NCI-H446 treated with DMSO at 0.1 percent for 48 hours (cell line): ENCODE results near the gene CSRP1.
"Not testable (repeated sequence)": the region's sequence is repeated elsewhere in the genome, so short reads cannot be mapped to it uniquely, and the experiment has no call there.

Source experiments
- DNase-seq: peaks from one replicate; lab custom pipeline; 2025; lab: John Stamatoyannopoulos, UW

Gene CSRP1

DNA sequence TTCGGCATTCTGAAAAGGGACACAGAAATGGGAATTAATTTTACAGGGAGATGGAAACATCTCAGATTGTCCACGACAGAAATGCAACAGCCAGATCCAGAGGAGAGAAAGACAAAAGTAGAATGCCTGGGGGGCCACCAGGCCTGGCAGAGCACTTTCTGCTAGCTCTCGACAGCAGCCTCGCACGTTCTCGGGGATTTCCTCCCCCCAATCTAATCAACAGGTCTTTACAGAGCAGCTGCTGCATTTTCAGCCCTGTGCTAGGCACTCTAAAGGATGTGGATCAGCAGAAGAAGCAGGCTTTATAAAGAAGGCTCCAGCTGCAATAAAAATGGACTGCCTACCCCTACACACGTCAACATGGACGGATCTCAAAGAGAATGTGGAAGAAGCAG is 10.6 kb downstream of the CSRP1 start:
- no peak for DNase-seq

DNA sequence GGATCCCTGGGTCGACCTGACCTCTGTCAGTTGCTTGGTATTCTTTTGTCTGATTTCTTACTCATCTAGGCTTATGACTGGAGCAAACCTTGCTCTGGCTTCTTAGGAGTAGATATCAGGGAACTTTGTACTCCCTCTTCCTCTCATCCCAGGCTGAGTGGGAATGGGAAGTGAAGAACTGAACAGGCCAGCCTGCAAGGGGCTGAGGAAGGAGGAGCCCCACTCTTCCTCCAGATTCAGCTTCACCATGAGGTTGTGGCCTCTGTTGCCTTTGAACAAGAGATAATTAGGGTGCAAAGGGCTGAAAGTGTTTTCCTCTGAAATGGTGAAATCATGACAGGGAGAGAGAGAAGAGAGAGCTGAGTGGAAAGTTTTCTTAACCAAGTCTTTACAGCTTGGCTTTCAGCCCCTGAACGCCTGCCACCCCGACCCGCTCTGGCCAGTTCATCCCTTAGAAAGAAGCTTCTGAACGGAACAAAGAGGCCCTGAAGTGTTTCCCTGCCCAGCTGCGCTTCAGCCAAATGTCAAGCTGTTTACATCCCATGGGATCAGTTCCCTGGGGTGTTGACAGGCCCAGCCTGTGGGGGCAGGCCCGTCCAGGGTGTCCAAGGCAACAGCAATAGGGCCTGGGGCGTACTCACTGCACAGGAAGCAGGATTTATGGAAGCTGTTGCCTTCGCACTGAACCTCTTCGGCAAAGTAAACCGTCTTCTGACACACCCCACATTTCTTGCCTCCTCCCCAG is 11.2 kb downstream of the CSRP1 start:
- DNase-seq = no peak

DNA sequence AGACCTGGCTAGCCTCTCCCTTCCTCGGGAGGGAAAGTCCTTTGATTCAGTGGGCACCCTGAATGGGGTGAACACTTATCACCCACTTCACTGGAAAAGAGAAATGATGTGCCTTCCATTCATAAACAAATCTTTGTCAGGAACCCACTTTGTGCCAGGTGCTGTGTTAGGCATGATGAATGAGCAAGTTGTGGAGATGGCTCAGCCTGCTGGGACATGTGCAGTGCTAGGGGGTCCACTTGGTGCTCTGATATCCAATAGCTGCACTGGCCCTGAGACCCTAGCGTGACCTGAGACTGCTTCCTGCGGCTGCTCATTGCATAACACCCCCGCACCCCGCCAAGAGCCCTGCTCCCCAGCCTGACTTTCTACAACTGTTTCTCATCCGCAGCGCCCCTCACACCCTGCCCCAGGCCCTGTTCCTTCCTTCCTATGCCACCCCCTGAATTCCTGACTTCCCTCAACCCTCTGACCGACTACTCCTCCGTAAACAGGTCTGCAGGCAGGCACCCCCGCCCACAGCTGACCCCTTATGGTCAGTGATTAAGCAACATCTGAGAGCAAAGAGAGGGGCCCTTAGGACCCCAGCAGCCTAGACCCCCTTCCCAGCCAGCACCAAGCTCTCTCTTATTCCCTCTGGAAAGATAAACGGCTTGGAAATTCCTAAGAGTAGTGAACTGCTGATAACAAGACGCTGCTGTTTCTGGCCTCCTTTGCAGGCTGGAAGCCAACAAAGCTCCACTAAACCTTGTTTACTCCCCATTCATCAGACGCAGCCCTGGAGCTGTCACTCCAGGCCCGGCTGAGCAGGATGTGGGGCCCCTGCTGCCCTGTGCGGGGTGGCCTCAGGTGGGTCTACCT is 12.9 kb downstream of the CSRP1 start:
- DNase-seq = no peak

DNA sequence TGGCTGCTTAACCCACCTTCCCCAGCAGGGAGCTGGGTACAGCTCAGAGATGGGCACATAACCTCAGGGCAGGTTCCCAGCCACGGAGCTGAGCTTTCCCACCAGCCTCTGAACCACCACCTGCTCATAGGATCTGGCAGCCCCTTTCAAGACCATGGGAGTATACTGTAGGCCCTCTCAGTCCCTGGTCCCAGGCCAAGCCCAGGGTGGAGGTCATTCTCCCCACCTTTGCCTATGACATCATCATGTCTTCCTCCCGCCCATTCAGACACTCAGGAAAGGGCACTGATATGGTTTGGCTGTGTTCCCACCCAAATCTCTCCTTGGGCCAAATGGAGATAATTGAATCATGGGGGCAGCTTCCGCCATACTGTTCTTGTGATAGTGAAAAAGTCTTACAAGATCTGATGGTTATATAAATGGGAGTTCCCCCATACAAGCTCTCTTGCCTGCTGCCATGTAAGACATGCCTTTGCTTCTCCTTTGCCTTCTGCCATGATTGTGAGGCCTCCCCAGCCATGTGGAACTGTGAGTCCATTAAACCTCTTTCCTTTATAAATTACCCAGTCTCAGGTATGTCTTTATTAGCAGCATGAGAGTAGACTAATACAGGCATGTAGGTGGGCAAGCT is 13.8 kb downstream of the CSRP1 start:
- not testable (repeated sequence) for DNase-seq

GRCh38 chr1:201491896-201492511 is 14.9 kb downstream of the CSRP1 start:
- no peak for DNase-seq

GRCh38 chr1:201490708-201491131 is 16.2 kb downstream of the CSRP1 start:
- no peak for DNase-seq

- DNase-seq = no peak
These were observed 17.2 kb downstream of the CSRP1 start for GRCh38 chr1:201489643-201490261.

GRCh38 chr1:201488830-201489589 is 17.9 kb downstream of the CSRP1 start:
- no peak for DNase-seq

DNA sequence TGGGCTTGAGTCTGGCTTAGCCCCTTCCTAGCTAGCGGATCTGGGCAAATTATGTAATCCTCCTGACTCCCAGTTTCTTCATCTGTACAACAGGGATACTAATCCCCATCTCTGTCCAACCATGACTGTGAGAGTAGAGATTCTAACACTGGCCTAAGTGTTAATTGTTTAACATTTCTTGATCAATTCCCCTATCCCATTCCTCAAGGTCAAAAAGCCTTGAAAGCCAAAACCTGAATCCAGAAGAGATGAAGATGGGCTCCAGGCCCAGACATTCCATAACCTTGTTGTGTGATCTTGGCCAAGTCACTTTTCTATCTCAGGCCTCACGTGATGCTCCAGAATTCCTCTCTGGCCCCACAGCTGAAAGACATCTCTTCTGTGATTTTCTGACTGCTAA is 19.2 kb downstream of the CSRP1 start:
- DNase-seq = no peak

DNA sequence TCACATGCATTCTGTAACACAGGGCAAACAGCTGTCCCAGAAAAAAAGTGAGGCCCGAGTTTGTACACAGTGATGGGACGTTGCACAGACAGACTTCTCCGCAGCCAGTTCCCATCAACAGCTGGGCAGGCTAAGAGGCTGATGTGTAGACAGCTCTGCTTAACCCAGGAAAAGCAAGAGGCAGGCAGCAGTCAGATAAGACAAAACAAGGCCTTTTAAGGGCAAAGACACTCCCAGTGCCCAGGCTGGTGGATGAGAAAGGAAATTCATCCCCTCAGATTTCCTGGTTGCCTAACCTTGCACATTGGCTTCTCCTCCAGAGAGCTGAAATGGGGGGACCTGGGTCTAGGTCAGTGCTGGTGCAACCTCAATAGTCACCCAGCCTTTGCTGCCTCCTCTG is 20.7 kb downstream of the CSRP1 start:
- DNase-seq = no peak

DNA sequence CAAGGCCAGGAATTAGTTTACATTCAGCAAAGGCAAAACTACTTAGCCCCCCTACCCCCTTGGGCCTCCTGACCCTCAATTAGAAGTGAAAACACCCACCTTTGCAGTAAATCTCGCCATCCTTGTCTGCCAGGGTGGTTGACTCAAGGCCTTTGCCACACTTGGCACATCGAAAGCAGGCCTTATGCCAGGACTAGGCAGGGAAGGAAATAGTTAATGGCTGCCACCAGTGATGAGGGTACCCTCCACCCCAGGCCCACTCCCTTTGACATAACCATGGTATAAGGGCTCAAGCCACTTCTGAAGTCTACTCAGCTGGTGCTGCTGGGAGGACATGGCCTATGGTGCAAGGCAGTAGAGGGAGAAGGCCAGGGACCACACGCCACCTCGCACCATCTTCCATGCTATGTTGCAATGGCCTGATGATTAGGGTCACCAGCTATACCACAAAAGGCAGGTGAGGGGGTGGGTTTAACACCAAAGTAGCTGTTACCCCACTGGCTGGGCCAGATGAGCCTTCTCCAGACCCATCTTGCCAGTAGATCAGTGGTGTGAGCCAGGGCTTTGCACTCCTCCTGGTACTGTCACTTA is 21.6 kb downstream of the CSRP1 start:
- no peak for DNase-seq

DNA sequence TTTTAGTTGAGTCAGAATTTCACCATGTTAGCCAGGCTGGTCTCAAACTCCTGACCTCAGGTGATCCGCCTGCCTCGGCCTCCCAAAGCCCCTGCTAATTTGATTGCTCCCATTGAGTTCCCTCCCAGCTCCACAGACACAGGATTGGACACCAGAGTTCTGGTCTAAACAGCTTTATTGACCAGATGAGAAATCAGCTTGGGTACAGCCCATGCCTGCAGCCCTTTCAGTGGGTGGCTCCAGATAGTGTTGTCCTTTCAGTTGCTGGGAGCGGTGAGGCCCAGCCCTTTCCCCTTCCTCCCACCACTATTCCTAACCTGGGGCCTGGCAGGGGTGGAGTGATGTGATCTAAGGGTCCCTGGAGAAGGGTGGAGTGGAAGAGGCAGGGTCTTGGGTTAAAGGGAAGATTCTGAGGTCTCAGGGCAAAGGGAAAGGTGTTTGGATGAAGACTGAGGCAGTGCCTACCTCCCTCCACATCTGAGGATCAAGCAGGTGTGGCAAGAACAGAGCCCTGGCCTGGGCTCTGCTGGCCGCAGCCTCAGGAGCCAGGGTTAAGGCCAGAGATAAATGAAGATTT is 23.5 kb downstream of the CSRP1 start:
- no peak for DNase-seq

GRCh38 chr1:201482755-201483154 is 24.2 kb downstream of the CSRP1 start:
- no peak for DNase-seq

DNA sequence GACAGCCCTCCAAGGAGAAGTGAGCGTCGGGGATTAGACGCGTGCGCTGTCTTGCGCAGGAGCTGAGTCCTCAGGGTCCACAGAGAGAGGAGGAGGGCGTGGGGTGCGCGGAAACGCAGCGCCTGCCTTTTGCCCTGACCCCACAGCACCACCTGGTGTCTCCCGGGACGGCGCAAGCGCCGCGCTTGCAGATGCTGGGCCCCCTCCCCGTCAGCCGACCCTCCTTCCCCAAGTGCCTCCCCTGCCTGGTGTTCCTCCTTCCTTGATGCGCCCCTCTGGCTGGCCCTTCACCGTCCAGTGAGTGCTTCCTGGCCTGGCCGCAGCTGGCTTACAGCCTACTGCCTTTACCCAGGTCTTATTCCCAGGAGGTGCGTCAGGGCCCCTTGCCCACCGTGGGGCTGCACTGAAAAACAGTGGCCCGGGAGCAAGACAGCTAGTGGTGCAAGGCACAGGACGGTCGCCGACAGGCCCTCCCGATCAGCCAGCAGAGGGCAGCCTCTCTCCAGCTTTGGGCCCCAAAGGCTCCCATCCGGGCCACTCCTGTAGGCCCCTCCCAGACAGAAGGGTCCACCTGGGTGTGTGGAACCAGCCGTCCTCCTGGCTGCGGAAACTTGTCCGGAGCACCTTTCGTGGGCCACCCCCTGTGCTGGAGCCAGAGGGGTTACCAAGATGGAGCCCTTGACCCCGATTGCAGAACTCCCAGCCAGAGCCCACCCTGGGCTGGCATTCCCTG is 25.0 kb downstream of the CSRP1 start:
- peak; percentile 46 for DNase-seq

GRCh38 chr1:201481004-201481380 is 25.9 kb downstream of the CSRP1 start:
- DNase-seq = no peak

DNA sequence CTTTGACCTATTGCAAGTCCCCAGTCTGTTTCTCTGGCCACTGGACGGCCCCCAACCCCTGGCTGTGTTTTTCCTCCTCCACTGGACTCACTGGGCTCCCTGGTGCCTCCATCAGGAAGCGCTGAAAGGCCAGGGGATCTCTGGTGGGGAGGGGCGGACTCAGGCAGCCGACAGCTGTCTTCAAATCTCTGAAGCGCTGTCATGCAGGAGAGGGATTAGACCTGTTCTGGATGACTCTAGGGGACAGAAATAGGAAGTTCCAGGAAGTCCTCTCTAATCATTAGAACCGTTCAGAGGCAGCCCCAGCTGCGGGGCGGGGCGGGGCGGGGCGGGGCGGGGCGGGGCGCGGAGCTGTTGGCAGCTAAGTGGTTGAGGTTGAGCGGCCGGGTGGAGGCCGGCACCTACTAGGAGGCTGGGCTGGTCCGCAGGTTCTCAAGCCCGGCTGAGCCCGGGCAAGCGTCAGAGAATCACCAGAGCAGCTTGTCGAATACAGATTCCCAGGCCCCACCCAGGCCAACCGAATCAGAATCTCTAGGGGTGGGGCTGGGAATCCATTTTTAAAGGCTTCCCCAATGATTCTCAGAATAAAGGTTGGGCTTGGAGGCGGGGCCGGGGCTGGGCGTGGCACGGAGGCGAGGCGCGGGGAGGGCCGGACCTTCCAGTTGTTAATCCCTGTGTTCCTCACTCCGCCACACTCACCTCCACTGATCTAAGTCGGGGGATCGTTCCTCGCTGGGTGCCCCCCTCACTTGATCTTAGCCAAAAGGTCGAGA is 26.5 kb downstream of the CSRP1 start:
- no peak for DNase-seq

DNA sequence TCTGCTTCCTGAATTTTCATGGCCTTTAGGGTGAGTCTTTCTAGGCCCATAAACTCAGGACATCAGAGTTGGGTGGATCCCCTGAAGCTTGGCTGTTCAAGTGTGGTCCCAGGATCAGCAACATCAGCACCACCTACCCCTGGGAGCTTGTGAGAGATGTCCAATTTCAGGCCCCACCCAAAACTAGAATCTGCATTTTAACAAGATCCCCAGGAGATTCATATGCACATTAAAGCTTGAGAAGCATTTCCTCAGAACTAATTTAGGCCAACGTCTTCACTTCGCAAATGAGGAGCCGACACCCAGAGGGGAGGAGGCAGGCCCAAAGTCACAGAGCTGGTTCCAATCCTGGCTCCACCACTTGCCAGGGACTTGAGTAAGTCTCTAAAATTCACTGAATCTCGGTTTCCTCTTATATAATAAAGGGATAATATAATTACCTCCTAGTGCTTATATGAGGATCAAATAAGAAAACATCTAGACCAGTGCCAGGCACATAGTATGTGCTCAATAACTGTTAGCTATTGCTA is 27.7 kb downstream of the CSRP1 start:
- DNase-seq = no peak

GRCh38 chr1:201478666-201479065 is 28.3 kb downstream of the CSRP1 start:
- DNase-seq = not testable (repeated sequence)
